RWPE2 (cell line): ENCODE data around the gene SNRPB.

Experiments used
- ATAC-seq: fragments of 200-7000 bp; cut with Tn5 transposase; 3 replicates; pipeline ENCODE4 v1.9.1; 2021; ENCODE audit warnings: low read depth
- DNase-seq: peaks from one replicate; pipeline ENCODE4 v3.0.0-alpha.2; 2020; ENCODE audit warnings: low spot score
- H3K27ac ChIP-seq: fragments of 450-650 bp; 2 replicates; pipeline ENCODE4 v1.5.1; 2017; ENCODE audit warnings: mild to moderate bottlenecking; ENCODE audit not compliant: poor library complexity, severe bottlenecking
- H3K27me3 ChIP-seq: fragments of 250-450 bp; sonication (Bioruptor Pico); 2 replicates; pipeline ENCODE4 v1.5.1; 2021; ENCODE audit warnings: mild to moderate bottlenecking, moderate library complexity; ENCODE audit not compliant: insufficient read depth, poor library complexity, severe bottlenecking
- H3K36me3 ChIP-seq: fragments of 250-450 bp; sonication (Bioruptor Pico); 2 replicates; pipeline ENCODE4 v1.5.1; 2020; ENCODE audit warnings: low read depth, mild to moderate bottlenecking, moderate library complexity
- H3K4me1 ChIP-seq: fragments of 250-450 bp; sonication (Bioruptor Pico); 2 replicates; pipeline ENCODE4 v1.5.1; 2021; ENCODE audit warnings: mild to moderate bottlenecking, moderate library complexity; ENCODE audit not compliant: insufficient read depth, poor library complexity, severe bottlenecking
- H3K4me3 ChIP-seq: fragments of 250-450 bp; sonication (Bioruptor Pico); 2 replicates; pipeline ENCODE4 v1.5.1; 2021; ENCODE audit warnings: mild to moderate bottlenecking, moderate library complexity; ENCODE audit not compliant: severe bottlenecking
- H3K9me3 ChIP-seq: fragments of 250-450 bp; sonication (Bioruptor Pico); 2 replicates; pipeline ENCODE4 v1.5.1; 2021; ENCODE audit warnings: mild to moderate bottlenecking, moderate library complexity; ENCODE audit not compliant: severe bottlenecking
- TF ChIP-seq, protein P1 (sequence below): fragments of 450-650 bp; IDR thresholded peaks from one replicate; pipeline ENCODE4 v1.5.1; 2017; ENCODE audit warnings: mild to moderate bottlenecking, moderate library complexity; ENCODE audit not compliant: poor library complexity, severe bottlenecking

The SNRPB gene

DNA sequence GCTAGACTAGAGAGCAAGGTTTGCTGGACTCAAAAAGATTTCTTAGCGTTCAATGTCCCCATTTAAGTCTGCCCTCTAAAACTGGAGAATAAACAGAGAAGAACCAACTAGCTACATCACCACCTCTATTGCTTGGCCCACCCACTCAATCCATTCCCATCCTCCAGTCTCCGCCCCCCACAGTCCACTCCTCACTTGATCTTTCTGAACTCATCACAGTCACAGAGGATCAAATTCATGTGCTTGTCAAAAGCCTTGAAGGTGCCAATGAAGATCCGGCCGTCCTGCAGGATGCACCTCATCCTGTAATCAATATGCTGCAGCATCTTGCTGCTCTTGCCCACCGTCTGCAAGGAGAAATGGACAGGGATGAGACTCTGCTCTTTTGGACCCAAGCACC lies 3.2 kb downstream of the SNRPB start:
- TF ChIP-seq, protein P1, sequence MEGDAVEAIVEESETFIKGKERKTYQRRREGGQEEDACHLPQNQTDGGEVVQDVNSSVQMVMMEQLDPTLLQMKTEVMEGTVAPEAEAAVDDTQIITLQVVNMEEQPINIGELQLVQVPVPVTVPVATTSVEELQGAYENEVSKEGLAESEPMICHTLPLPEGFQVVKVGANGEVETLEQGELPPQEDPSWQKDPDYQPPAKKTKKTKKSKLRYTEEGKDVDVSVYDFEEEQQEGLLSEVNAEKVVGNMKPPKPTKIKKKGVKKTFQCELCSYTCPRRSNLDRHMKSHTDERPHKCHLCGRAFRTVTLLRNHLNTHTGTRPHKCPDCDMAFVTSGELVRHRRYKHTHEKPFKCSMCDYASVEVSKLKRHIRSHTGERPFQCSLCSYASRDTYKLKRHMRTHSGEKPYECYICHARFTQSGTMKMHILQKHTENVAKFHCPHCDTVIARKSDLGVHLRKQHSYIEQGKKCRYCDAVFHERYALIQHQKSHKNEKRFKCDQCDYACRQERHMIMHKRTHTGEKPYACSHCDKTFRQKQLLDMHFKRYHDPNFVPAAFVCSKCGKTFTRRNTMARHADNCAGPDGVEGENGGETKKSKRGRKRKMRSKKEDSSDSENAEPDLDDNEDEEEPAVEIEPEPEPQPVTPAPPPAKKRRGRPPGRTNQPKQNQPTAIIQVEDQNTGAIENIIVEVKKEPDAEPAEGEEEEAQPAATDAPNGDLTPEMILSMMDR = no peak
- Histone ChIP-seq H3K27me3 (no peaks in the 10 kb centered on the region), H3K9me3 (no peaks in the 10 kb centered on the region), H3K4me3 (no peak overlapping the region), H3K27ac (no peak overlapping the region), H3K36me3 (peaks cover 74% of the 10 kb centered on the region), H3K4me1 (peaks cover 8% of the 10 kb centered on the region)
- no peak for ATAC-seq
- no peak for DNase-seq

DNA sequence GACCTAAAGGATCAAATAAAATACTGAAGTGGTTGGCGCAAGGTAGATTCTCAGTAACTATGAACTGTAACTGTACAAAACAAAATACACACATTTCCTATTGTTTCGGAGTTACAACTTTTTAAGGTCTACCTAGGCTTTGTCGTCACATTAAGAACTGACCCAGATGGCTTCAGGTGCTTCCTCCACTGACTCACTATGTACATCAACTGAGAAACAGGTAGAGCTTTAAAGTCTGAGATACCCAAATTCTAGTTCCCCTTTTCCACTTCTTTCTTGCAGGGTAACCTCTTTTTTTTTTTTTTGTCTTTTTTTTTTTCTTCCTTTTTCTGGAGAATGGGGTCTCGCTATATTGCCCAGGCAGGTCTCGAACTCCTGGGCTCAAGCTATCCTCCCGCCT lies 5.5 kb downstream of the SNRPB start:
- DNase-seq (no peak), ATAC-seq (no peak)
- Histone ChIP-seq H3K4me1 (peaks cover 4% of the 10 kb centered on the region), H3K36me3 (peaks cover 97% of the 10 kb centered on the region), H3K27ac (no peak overlapping the region), H3K27me3 (no peaks in the 10 kb centered on the region), H3K9me3 (no peaks in the 10 kb centered on the region), H3K4me3 (no peak overlapping the region)
- TF ChIP-seq, protein P1 = no peak

DNA sequence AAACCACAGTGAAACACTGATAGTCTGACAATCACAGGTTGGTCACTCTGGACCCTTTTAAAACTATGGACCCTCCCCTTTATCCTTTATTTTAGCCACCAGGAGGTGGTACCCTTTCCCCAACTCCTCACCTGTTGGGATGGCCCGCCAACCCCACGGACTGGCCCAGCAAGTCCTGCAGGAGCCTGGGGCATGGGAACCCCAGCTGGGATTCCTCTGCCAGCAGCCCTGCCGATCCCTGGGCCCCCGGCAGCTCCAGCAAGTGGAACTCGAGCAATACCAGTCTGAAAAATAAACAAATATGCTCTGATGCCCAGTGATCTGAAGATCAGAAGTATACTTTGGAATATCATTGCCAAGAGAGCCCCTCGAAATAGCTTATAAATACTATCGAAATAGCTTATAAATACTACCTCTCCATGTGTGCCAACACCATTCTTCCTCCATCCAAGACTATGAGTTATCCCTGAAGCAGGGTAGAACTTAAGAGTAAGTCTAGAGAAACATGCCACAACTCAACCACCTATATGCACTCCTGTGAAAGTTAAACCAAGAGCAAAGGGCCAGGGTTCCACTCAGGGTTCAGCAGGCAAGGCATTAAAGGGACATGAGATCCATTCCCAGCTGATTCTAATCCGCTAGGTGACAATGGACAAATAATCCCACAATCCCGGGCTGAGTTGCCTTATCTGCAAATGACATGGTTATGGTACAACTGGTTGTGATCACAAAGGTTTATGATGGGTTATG lies 6.8 kb downstream of the SNRPB start:
- Histone ChIP-seq H3K4me3 (no peak overlapping the region), H3K36me3 (peaks cover 98% of the 10 kb centered on the region), H3K9me3 (no peaks in the 10 kb centered on the region), H3K4me1 (peaks cover under 1% of the 10 kb centered on the region), H3K27me3 (no peaks in the 10 kb centered on the region), H3K27ac (no peak overlapping the region)
- no peak for DNase-seq
- TF ChIP-seq, protein P1 = no peak
- ATAC-seq = no peak

DNA sequence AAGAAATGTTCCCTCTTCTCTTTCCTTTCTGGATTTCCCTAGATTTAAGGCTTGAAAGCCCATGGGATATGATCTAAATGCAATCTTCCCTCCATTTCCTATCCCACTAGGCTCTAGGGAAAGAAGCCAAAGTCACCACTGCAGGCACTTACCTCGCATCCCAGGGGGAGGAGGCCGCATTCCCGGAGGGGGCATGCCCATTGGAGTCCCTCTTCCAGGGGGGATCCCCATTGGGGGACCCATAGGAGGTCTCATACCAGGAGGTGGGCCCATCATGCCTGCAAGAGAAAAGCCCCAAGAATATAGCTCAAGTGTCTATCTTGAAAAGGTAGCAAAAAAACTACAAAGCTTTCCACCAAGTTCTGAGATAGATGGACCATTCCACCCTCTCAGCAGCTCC lies 8.1 kb downstream of the SNRPB start:
- peaks cover 85% of the 10 kb centered on the region for H3K36me3 ChIP-seq
- no peak for DNase-seq

More for the DNA sequence above, 8.1 kb downstream of the SNRPB start:
- Histone ChIP-seq H3K9me3 (no peaks in the 10 kb centered on the region), H3K27ac (no peak overlapping the region), H3K4me3 (no peak overlapping the region), H3K27me3 (no peaks in the 10 kb centered on the region), H3K4me1 (no peaks in the 10 kb centered on the region)
- TF ChIP-seq, protein P1 = no peak
- no peak for ATAC-seq
